Thyroid gland (tissue), 4 donors: ENCODE data around the gene CELF4.

Source experiments
- POLR2A ChIP-seq, 2 donors: fragments of 450-650 bp; IDR thresholded peaks; one replicate each; pipeline ENCODE4 v1.6.1; 2017; ENCODE audit warnings: antibody characterized with exemption in 2 of 2, mild to moderate bottlenecking in 2 of 2, moderate library complexity in 1 of 2
- TF ChIP-seq, protein P1 (sequence below), 6 experiments: fragments of 200-600 bp in 3 of 6; fragments of 450-650 bp in 3 of 6; sonication (generic) in 3 of 6; IDR thresholded peaks; one replicate each; pipeline ENCODE4 v1.5.1; 2016 to 2019; ENCODE audit warnings: antibody characterized with exemption in 6 of 6, mild to moderate bottlenecking in 2 of 6, inconsistent platforms in 1 of 6, moderate library complexity in 1 of 6

DNA sequence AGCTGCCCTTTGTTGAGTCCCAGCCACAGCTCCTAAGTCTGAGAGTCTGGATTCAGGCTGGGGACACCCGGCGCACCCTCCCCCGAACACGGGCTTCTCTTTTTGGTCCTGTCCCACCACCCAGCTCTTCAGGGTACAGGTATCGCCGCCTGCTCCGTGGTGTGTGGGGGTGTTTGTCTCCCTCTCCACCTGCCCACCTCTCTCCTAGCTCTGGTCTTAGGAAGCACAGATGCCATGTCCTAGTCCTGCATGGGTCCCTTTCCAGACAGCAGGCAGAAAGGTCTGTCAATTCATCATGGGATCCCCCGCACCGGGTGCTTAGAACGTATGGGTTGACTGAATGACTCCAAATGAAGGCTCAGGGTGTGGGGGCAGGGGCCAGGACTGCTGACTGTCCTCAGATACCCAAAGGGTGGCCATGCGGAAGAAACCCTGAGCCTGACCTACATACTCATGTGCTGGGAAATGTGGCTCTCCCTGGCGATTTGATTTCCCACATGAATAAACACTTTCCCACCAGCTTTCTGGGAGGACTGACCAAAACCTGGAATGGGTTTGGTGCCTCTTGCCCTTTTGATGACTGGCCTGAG lies 156.8 kb downstream of the CELF4 start:
- TF ChIP-seq, protein P1, sequence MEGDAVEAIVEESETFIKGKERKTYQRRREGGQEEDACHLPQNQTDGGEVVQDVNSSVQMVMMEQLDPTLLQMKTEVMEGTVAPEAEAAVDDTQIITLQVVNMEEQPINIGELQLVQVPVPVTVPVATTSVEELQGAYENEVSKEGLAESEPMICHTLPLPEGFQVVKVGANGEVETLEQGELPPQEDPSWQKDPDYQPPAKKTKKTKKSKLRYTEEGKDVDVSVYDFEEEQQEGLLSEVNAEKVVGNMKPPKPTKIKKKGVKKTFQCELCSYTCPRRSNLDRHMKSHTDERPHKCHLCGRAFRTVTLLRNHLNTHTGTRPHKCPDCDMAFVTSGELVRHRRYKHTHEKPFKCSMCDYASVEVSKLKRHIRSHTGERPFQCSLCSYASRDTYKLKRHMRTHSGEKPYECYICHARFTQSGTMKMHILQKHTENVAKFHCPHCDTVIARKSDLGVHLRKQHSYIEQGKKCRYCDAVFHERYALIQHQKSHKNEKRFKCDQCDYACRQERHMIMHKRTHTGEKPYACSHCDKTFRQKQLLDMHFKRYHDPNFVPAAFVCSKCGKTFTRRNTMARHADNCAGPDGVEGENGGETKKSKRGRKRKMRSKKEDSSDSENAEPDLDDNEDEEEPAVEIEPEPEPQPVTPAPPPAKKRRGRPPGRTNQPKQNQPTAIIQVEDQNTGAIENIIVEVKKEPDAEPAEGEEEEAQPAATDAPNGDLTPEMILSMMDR (IDR thresholded peaks at IDR 0.05), result no peak
- no peak for TF ChIP-seq POLR2A (IDR thresholded peaks at IDR 0.05)
